HT1080 (cell line): Measurements from ENCODE around the gene PAK1IP1. TPM values are rescaled to one million over a fixed set of nuclear protein-coding genes. Genes with fewer than 3 reads are reported as not detected.
A peak's percentile ranks its signal among the peaks of the same experiment; 100 is the strongest.
"Not testable (repeated sequence)": the region's sequence is repeated elsewhere in the genome, so short reads cannot be mapped to it uniquely, and the experiment has no call there.

Experiments used
- DNase-seq: peaks from one replicate; pipeline ENCODE4 v3.0.0-alpha.2; 2015; ENCODE audit warnings: low read depth
- polyA plus RNA-seq, 2 experiments: library from polyadenylated mRNA; depleted of rRNA; stranded (reverse); fragments of >200 nt; gene quantifications; 2 replicates each; pipeline ENCODE4 v1.2.3, GENCODE V29; 2015
- total RNA-seq: library from RNA; depleted of rRNA; stranded (reverse); fragments of >200 nt; shearing (Covaris generic); gene quantifications from 2 replicates; pipeline ENCODE4 v1.2.3, GENCODE V29; 2014; rRNA removed

The PAK1IP1 gene, protein sequence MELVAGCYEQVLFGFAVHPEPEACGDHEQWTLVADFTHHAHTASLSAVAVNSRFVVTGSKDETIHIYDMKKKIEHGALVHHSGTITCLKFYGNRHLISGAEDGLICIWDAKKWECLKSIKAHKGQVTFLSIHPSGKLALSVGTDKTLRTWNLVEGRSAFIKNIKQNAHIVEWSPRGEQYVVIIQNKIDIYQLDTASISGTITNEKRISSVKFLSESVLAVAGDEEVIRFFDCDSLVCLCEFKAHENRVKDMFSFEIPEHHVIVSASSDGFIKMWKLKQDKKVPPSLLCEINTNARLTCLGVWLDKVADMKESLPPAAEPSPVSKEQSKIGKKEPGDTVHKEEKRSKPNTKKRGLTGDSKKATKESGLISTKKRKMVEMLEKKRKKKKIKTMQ
- 57.9 and 64.3 TPM in 2 replicates for total RNA-seq
- polyA plus RNA-seq (2015; cell fraction: cytosol; rRNA removed) = 33.1 and 38.3 TPM in 2 replicates
- polyA plus RNA-seq (2015; cell fraction: nucleus; rRNA removed) = 29.7 and 29.9 TPM in 2 replicates

DNA sequence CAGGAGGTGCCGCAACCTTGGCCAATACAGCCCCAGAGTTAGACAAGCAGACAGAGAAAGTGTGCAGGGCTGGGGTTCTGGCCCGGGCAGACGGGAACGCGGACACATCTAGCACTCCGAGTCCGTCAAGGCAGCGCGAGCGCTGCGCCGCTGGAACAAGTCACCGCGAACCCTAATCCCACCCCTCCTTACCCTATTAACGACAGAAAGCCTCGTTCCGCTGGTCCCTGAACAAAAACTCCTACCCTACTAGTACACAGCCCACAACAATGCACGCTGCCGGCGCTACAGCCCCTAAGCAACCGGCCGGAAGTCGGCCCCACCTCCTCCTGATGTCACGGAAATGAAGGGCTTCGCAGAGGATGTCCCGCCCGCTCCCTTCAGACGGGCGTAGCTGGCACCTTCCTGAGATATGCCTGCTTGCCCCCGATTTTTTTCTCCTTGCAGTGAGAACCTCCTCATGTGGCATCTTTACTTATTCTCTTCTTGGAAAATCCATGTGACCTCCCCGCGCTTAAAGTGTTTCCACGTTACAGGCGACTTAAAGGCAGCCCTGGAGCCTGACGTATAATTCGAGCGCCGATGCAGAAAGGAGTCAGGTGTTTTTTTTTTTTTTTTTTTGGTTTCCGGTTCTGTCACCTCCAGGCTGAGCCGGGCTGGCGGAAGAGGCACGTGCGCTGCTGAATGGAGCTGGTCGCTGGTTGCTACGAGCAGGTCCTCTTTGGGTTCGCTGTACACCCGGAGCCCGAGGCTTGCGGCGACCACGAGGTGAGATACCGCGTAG, at the start of gene PAK1IP1, which contains the start of gene C6orf52:
Gene PAK1IP1 (plus strand): TSS at position 671 of the 784 bp plus-strand sequence. CDS start 14 bp downstream, at position 685.
Gene C6orf52 (minus strand): TSS at position 315 of the 784 bp plus-strand sequence. CDS start 7,066 bp downstream, outside the sequence.
- peak; percentile 93 for DNase-seq

GRCh38 chr6:10655508-10656055, 39.2 kb upstream of the PAK1IP1 start:
- no peak for DNase-seq

DNA sequence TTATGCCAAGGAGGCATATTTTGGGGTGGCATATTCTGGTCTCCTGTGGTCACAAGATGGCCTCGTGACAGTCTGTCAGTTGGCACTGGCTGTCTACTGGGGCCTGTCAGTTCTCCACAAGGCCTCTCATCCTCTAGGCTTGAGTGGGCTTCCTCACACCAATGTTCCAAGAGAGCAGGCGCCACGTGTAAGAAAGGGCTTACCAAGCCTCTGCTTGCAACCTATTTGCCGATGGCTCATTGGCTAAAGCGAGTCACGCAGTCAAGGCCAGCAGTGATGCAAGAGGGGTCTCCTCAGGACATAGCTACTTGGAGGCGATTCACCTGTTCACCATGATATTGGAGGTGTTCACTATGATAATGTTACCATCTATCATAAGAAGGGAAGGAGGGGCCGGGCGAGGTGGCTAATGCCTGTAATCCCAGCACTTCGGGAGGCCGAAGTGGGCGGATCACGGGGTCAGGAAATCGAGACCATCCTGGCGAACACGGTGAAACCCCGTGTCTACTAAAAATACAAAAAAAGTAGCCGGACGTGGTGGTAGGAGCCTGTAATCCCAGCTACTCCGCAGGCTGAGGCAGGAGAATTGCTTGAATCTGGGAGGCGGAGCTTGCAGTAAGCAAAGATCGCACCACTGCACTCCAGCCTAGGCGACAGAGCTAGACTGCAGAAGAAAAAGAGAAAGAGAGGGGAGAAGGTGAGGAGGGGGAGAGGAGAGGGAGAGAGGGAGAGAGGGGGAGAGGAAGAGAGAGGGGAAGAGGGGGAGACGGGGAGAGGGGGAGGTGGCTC, 35.7 kb upstream of the PAK1IP1 start:
- DNase-seq = no peak

DNA sequence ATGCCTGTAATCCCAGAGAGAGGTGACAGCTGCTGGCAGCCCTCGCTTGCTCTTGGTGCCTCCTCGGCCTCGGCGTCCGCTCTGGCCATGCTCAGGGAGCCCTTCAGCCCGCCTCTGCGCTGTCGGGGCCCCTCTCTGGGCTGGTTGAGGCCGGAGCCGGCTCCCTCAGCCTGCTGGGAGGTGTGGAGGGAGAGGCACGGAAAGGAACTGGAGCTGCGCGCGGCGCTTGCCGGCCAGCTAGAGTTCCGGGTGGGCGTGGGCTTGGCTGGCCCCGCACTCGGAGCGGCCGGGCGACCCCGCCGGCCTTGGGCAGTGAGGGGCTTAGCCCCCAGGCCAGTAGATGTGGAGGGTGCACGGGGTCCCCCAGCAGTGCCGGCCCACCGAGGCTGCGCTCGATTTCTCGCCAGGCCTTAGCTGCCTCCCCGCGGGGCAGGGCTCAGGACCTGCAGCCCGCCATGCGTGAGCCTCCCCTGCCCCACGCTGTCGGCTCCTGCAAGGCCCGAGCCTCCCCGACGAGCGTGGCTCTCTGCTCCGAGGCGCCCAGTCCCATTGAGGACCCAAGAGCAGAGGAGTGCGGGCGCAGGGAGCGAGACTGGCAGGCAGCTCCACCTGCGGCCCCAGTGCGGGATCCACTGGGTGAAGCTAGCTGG, 34.9 kb upstream of the PAK1IP1 start:
- peak; percentile 17 for DNase-seq

GRCh38 chr6:10660431-10661191, 34.2 kb upstream of the PAK1IP1 start:
- DNase-seq = not testable (repeated sequence)

DNA sequence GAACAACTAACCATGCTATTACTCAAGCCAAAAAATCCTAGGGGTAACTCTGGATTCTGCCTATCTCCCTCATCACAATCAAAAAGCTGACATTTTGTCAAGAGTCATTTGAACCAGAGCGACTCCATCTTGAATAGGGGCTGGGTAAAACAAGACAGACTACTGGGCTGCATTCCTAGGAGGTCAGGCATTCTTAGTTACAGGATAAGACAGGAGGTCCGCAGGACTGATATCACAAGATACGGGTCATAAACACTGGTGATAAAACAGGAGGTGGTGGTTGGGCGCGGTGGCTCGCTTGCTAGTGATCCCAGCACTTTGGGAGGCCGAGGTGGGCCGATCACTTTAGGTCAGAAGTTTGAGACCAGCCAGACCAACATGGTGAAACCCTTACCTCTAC, 32.6 kb upstream of the PAK1IP1 start:
- DNase-seq = no peak

- DNase-seq = no peak
These were observed 32.0 kb upstream of the PAK1IP1 start for GRCh38 chr6:10662742-10663141.

- DNase-seq = not testable (repeated sequence)
These were observed 29.2 kb upstream of the PAK1IP1 start for GRCh38 chr6:10665595-10665994.

GRCh38 chr6:10668126-10668917, 26.4 kb upstream of the PAK1IP1 start:
- no peak for DNase-seq

DNA sequence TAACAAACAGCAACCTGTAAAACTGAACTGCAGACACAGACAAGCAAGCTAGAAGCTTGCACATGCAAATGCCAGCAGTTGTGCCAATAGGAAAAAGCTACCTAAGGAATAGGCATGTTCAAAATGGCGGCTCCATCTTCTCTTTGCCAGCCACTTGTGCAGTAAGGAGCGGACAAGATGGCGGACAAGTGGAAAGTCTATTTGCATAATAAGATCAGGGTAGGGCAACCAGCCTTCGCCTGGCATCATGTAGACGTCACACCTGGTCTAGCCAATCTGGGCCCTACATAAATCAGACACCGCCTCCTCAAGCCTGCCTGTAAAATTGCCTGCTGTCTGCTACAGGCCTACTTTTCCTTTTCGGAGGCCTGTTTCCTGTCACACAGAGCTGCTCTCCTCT, 18.4 kb upstream of the PAK1IP1 start:
- DNase-seq = no peak

- DNase-seq = no peak
These were observed 16.3 kb upstream of the PAK1IP1 start for GRCh38 chr6:10678456-10678855.

DNA sequence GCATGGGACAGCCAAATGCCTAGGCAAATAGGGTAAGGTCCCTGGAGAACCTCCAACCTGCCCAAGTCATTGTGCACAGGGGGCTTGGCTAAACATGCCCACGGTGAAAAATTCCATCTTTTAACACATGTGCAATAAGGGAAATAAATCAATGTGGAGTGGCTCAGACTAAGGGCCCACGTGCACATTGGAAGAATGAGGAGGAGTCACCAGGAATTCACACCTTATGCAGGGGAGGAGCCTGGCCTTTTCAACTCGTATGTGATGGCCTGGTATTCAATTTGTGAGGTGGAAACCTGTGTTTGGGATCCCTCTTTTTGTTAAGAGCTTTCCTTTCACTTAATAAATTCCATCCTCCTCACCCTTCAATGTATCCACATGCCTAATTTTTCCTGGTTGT, 13.0 kb upstream of the PAK1IP1 start:
- no peak for DNase-seq

- no peak for DNase-seq
These were observed 12.3 kb upstream of the PAK1IP1 start for GRCh38 chr6:10682355-10682988.

- no peak for DNase-seq
These were observed 10.2 kb upstream of the PAK1IP1 start for GRCh38 chr6:10684618-10685017.

- no peak for DNase-seq
These were observed 9.5 kb upstream of the PAK1IP1 start for GRCh38 chr6:10685092-10685915.

- no peak for DNase-seq
These were observed 7.9 kb upstream of the PAK1IP1 start for GRCh38 chr6:10686901-10687300.

DNA sequence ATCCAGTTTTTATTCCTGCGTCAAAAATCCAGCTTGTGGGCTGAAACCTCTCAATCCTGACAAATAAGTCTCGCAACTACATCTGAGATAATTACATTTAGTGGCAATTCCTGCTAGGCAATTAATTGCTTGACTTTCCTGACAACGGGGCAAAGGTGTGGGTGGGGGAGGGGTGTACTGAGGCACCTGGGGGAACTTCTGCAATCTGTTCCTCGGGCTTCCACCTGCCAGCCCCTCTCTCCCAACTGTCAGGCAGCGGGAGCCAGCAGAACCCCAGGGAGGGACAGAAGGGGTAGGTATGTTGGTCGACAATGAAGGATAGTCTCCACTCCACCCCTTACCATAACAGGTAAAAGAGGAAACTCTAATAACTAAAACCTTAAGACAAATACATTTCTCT, 7.2 kb upstream of the PAK1IP1 start:
- no peak for DNase-seq
